Measurements from ENCODE around the gene LETMD1.

Gene LETMD1

GRCh38 chr12:51025836-51026638 lies 22.1 kb upstream of the LETMD1 start, which contains the start of gene SLC11A2:
SLC11A2 (minus strand) TSS chr12:51026384; CDS start chr12:51010728, 15,656 bp downstream.
- DNase-seq (ENCODE audit: low read depth), result peak; percentile 90

- no peak for DNase-seq (ENCODE audit: low read depth)
These were observed 20.7 kb upstream of the LETMD1 start for GRCh38 chr12:51027342-51027835.

DNA sequence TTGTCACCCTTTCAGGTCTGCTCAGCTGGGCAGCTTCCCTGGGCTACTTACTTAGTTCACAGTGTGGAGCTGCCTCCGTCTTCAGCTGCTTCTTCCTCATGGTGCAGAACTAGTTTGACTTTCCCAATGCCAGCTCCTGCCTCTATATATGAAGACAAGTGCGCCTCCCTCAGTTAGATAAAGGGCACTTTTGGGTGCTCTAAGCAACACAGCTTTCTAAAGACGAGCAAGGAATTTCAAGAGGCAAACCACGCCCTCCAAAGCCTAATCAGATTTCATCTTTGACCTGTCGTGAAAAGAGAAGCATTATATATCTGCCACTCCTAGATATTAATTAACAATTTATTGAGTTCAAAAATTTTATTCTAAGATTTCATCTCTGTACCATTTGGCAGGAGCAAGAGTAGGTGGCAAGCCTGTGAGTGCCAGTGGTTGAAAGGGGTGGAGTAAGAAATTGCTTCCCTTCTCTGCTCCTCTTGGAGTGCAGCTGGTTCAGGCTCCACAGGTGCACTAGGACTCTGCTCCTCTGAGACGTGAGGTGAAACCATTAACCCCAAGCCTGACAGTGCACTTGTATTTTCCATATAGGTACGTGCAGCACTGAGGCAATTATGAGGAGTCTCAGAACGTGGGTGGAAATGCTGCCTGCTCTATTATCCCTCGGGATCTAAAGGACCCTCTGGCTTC lies 19.9 kb upstream of the LETMD1 start:
- DNase-seq (ENCODE audit: low read depth), result no peak

GRCh38 chr12:51028813-51029150 lies 19.3 kb upstream of the LETMD1 start:
- DNase-seq (ENCODE audit: low read depth), result no peak

GRCh38 chr12:51033048-51033447 lies 15.1 kb upstream of the LETMD1 start:
- DNase-seq (ENCODE audit: low read depth), result no peak

GRCh38 chr12:51033457-51034089 lies 14.6 kb upstream of the LETMD1 start:
- DNase-seq (ENCODE audit: low read depth), result no peak

- DNase-seq (ENCODE audit: low read depth), result no peak
These were observed 11.8 kb upstream of the LETMD1 start for GRCh38 chr12:51036279-51036678.

GRCh38 chr12:51048661-51049251 lies 629 bp downstream of the LETMD1 start:
- no peak for DNase-seq (ENCODE audit: low read depth)

DNA sequence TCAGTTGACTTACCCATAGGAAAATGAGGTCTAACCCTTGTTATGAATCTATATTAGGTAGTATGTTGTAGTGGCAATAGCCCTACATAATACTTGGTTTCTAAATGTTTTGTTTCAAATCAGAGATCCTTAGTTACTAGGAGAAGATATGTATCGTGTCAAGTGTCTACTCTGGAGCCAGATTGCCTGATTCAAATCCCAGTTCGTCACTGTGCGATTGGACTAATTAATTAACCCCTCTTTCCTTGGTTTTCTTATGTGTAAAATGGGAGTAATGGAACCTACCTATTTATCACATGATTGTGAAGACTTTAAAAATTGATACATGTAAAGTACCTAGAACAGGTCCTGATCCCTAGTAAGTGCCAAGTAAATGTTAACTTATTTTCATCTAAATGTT lies 1.4 kb downstream of the LETMD1 start:
- no peak for DNase-seq (ENCODE audit: low read depth)

GRCh38 chr12:51051787-51052186 lies 3.7 kb downstream of the LETMD1 start:
- no peak for DNase-seq (ENCODE audit: low read depth)

DNA sequence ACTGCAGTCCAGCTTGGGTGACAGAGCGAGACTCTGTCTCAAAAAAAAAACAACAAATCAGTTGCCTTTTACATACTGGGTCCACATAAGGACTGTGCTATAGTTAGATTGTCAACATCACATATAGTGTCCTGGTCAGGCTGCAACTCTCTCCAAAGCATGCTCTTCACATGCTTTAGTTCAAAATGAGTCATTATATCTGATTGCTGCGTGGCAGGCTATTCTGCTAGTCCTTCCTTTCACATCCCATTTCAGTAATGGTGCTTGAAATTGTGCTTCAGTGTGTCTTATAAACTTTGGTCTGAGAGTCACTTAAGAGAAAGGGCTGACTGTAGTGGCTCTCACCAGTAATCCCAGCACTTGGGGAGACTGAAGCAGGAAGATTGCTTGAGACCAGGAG lies 6.9 kb downstream of the LETMD1 start:
- DNase-seq (ENCODE audit: low read depth), result no peak

DNA sequence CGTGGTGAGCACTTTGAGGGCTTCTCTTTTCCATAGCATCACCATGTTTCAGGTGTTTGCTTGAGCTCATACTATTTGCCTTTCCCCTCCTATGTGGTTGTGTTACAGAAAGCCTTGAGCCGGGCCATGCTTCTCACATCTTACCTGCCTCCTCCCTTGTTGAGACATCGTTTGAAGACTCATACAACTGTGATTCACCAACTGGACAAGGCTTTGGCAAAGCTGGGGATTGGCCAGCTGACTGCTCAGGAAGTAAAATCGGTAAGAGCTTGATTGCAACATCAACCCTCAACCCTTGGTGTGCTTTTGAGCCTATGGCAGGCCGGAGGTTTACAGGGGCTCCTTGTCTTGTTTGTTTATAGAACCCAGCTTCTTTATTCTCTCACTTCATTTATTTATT lies 8.1 kb downstream of the LETMD1 start:
- DNase-seq (ENCODE audit: low read depth), result no peak

- DNase-seq (ENCODE audit: low read depth), result no peak
These were observed 11.0 kb downstream of the LETMD1 start for GRCh38 chr12:51059086-51059485.

DNA sequence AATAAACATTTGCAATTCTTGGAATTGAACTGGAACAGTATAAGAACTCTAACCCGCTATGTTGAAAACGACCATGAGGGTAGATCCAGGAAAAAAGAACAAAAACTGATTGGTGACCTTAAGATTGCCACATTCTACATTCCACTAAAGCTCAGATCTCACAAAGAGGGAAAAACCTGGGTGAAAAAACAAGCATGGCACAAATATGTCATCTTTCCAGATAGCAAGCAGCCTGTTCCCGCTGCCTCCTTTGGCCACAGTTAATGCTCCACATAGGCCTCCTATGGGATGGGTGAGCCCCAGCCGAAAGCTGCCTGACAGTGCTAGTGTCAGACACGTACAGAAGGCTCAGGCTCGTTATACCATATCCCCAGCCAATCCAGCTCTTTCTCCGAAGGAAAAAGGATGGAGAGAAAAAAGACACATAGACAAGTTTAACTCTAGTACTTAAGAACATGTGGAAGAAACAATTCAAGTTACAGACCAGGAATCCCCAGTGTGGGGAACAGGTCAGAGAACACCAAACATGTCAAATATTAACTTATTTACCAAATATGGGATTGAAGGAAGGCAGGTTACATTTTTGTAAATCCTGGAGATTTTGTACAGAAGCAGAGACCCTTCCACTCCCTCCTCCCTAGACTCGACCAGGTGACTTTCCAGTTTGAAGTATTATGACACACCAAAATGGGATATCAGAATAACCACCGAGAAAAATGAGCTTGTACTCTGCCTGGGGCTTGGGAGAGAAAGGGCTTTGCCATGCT lies 14.7 kb downstream of the LETMD1 start:
- DNase-seq (ENCODE audit: low read depth), result no peak

DNA sequence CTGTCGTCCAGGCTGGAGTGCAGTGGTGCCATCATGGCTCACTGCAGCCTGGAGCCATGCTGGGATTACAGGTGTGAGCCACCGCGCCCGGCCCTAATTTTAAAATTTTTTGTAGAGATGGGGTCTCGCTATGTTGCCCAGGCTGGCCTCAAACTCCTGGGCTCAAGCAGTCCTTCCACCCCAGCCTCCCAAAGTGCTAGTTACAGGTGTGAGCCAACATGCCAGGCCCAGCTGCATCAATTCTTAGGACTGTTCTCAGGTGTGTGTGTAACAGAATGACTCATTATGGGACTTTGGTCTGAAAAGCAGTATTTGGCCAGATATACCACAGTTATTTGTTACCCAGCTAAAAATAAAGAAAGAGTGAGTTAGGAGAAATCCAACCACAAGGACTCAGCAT lies 17.4 kb downstream of the LETMD1 start:
- no peak for DNase-seq (ENCODE audit: low read depth)

GRCh38 chr12:51067229-51067628 lies 19.1 kb downstream of the LETMD1 start:
- DNase-seq (ENCODE audit: low read depth), result no peak

DNA sequence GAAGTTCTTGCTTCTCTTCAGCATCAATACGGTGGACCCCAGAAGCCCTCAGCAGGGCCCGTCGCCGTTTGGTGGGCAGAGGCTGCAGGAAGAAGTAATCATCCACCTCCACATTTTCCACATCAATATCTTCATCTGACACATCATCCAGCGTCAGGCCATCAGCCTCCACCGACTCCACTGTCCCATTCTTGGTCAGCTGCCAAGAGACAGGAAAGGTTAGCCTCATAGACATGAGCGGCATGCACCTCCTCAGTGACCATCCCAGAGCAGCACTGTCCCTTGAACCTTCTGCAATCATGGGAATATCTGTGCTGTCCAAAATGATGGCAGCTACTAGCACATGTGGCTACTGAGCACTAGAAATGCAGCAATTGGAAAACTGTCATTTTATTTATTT lies 19.6 kb downstream of the LETMD1 start:
- DNase-seq (ENCODE audit: low read depth), result no peak

- no peak for DNase-seq (ENCODE audit: low read depth)
These were observed 21.9 kb downstream of the LETMD1 start for GRCh38 chr12:51070004-51070403.

DNA sequence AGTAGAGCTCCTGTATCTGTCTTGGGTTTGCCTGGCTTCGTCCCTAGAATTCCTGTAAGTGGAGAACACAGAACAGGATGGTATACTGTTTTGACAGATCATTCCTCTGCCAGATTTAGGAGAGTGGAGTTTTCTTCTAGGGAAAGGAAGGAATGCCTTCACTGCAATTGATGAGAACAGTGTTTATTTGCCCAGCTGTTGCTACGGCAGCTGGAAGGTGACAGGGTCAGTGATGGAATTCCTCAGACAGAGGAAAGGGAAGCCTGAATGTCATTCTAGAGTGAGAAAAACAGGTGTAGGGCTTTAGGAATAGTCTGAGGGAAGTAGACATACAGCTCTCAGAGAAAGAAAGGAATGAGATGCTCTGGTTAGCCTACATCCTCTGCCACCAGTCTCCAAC lies 23.5 kb downstream of the LETMD1 start:
- DNase-seq (ENCODE audit: low read depth), result no peak

DNA sequence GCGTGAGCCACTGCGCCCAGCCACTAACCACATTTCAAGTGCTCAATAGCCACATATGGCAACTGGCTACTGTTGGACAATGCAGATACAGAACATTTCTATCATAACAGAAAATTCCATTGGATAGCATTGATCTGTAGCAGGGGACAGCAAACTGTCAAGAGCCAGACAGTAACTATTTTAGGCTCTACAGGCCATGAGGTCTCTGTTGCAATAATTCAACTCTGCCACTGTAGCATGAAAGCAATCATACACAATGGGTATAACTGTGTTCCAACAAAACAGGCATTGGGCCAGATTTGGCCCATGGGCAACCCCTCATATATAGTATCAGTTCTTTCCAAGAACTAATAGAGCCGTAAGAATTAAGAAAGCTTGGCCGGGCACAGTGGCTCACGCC lies 27.3 kb downstream of the LETMD1 start:
- DNase-seq (ENCODE audit: low read depth), result no peak

DNA sequence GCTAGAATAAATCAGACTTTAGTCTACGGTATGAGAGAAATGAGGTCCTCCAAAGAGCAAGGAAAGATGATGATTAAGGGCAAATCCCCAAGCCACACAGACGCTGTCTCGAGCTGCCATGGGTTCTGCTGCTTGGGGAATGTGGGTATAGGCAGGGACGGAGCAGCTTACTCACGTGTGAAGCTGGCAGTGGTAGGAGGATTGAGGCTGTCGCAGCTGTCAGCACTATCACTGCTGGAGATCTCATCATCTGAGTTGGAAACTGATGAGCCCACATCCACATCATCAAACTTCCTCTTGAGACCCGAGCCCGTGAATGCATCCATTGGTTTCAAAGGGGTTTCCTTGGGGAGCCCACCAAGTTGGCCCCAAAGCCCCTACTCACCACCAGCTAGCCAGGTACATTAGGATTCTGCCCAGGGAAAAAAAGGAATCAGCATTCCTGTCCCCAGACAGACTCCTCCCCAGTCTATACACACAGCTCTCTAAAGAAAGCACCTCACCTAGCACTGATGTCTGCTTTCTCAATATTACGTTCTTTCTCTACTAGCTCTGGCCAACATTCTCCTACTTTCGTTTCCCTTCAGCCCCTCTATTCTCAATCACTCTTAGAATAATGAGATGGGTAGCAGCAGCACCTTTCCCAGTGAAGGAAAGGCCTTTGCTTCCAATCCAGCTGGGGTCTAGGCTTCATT lies 28.3 kb downstream of the LETMD1 start:
- DNase-seq (ENCODE audit: low read depth), result no peak
